HG03442 (cell line): ENCODE measurements around the gene FOSB.
"Not testable (repeated sequence)": the region's sequence is repeated elsewhere in the genome, so short reads cannot be mapped to it uniquely, and the experiment has no call there.

Experiments used
- ATAC-seq: cut with Tn5 transposase; IDR thresholded peaks from one replicate; pipeline ENCODE4 v1.9.1; 2021; ENCODE audit warnings: mild to moderate bottlenecking, moderate library complexity; ENCODE audit not compliant: unreplicated experiment

The FOSB gene

DNA sequence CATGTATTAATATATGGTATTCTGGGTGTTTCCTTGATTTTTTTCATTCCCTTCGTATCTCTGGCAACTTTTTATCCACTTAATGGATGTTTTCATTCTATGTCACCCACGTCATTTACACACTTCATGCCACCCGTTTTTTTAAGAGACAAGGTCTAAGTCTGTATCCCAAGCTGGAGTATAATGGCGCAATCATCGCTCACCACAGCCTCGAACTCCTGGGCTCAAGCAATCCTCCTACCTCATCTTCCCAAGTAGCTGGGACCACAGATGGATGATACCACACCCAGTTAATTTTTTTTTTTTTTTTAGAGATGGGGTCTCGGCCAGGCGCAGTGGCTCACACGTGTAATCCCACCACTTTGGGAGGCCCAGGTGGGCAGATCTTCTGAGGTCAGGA lies 36.1 kb downstream of the FOSB start:
- no peak for ATAC-seq

DNA sequence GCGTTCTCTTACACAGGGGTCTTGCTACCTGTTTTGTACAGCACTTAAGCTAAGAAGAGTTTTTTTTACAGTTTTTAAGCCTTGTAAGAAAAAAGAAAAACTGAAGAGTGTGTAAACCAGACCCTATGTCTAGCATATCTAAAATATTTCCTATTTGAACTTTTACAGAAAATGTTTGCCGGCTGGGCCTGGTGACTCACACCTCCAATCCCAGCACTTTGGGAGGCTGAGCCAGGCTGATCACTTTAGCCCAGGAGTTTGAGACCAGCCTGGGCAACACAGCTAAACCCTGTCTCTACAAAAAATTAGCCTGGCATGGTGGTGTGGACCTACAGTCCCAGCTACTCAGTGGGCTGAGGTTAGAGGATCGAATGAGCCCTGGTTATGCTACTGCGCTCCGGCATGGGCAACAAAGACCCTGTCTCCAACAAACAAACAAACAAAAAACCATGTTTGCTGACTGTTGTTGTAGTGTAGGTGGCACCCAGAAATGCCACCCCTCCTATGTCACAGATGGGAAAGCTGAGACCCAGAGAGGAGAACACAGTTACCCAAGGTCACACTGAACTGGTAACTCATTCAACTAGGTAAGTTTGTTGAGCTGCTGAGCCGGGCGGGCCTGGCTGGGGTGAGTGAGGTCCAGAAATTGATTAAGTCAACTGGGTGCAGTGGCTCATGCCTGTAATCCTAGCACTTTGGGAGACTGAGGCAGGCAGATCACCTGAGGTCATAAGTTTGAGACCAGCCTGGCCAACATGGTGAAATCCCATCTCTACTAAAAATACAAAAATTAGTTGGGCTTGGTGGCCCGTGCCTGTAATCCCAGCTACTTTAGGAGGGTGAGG lies 37.6 kb downstream of the FOSB start:
- no peak for ATAC-seq

DNA sequence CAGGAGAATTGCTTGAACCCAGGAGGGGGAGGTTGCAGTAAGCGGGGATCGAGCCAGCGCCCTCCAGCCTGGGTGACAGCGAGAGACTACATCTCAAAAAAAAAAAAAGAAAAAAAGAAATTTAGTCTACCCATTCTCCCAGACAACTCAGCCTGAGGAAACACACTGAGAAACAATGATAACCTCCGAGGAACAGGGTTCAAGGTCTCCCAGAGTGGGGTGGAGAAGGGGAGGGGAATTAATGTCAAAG lies 38.1 kb downstream of the FOSB start:
- ATAC-seq: no peak

DNA sequence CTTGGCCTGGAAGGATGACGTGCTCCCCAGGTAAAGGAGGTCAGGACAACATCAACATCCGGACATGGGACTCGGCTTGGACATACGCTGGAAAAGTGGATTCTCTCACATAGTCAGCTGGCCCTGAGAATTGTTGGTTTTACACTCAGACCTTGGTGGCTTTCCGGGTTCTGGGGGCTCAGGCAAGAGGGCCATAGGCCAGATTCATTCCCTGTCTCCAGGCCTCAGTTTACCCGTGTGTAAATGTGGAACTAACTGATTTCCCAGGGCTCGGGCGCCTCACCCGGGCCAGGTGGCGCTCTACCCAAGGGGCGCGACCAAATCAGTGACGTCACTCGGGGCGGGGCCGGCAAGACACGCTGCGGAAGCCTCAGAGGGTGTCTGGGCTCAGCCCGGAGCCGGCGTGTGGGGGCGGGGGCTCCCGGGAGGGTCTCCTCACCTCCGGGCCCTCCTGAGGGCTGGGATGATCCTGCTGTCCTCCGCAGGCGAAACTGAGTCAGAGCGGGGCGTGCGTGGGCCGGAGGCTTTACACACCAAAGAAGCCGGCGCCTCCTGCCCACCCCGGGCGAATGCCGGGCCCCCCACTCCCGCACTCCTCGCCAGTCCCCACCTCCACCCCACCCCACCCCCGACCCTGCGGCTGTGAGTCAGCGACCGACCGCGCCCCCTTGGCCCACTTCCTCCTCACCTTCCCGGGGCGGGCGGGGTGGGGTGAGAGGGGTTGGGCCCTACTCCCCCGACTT lies 38.6 kb downstream of the FOSB start:
- peak; percentile 51 for ATAC-seq

DNA sequence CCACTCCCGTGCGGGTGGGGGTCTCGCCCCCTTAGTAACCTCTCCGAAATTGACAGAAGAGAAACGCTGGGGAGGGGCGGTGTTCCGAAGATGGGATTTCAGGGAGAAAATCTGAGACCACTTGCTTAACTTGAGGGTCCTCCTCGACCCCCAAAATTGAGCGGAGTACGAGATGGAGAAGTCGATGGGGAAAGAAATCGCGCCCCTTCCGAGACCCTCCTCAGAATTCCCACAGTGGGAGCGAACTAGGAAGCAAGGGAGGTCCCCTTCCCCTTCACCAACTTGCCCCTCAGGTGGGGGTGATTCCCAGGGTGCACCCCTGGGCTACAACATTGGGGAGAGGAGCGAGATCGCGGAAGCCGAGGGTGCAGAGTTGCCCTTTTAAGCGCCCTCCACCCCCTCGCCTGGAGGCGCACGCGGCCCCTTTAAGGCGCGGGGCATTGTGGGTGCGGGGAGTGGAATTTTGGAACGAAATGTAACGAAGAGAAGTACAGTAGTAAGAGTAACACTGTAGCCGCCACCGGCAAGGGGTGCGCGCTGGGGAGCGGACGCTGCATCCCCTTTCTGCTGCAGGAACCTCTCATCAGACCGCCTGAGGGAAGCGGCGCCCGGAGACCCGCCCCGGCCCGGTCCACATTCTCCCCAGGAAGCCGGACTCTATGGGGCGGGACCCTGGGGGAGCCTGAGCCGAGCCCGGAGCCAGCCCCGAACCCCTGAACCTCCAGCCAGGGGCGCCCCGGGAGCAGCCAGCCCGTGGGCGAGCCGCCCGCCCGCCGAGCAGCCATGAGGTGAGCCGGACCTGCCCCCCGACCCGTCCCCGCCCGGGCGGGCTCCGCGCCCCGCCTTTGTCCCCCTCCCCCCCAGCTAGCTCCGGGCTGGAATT lies 39.4 kb downstream of the FOSB start, which contains the start of gene VASP:
Gene VASP, plus strand, starts transcription at position 491 of the 883 bp plus-strand sequence. Its CDS starts 293 bp downstream, at position 784.
- ATAC-seq: peak; percentile 40

DNA sequence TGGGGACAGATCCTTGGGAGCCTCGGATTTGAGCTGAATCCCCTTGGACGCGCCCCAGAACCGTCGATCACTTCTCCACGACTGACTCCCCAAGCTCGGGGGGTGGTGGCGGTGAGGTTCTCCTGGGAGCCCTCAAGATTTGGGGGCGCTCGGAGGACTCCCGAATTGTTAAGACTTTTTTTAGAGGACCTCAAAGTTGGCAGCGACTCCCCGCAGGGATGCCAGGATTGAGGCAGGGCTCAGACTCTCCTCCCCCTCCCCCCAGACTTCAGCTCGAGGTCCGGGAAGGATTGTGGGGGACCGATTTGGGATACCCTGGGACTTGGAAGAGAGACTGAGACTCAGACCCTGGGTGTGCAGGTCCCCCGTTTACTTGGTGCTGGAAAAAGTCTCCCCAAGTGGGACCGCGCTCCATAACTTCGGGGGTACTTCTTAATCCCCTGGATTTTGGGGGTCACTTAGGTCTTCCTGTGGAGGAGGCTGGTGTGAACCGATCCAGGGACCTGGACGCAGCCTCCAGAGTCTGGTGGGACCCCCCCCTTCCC lies 40.1 kb downstream of the FOSB start:
- no peak for ATAC-seq

DNA sequence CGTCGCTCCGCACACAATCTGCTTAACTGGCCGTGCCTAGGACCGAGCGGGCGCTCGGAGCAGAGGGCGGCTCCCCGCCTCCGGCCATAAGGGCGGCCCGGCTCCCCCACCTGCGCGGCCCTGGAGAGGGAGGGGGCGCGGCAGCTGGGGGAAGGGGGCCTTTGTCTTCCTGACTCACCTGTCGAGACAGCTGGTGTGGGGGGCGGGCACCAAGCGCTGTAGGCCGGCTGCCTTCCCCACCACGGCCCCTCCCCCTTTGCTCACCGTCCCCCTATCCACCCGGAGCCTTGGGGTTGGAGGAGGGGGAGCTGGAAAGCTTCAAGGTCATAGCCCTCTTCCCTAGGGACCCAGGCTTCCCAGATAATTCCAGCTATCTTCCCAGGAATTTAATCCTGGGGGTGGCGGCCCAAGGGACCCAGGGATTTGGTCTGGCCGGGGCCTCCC lies 40.6 kb downstream of the FOSB start:
- no peak for ATAC-seq

DNA sequence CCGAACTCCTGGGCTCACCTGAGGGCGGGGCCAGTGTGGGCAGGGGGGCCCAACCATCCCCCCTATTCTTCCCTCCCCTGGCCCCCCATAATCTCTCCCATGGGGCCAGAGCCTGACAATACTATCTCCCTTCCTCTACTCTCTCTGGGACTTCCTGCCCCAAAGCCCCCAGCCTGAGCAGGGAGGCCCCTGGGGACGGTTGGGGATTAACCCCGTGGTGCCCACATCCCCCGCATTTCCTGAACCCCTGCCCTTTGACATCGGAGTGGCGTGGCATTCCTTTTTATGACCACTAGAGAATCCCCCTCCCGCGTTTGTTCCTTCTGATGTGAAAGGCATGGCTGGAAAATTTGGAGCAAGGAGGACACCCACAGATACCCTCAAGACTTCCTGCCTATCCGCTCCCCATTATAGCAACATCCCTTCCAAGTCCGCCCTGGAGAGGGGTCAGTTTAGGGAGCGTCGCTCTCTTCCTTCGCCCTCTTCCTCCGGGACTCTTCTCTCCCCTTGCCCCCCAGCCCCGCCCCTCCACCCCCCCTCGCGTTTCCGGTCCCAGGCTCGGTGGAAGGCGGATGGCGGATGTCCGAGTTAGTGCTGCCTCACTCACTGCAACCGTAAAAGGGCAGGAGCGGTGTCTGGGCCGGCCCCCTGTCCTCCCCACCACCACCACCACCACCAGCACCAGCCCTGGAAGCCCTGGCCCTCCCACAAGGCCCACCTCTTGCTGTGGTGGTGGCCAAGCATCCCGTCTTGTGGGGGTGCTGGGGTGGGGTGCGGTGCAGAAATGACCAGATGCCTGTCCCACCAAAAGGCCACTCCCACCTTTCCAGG lies 41.3 kb downstream of the FOSB start:
- ATAC-seq: no peak

DNA sequence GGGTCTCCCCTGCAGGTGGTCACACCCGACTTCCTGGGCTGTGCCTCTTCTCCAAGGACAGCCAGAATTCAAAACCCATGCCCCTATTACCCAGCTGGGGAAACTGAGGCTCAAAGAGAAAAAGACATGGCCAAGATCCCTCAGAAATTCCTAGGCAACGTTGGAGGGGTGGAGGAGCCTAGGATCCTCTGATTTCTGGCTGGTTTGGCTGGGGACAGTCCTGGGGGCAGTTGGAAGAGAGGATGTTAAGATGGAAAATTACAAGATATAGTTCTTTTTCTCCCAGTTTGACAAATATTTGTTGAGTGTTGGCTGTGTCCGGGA lies 41.9 kb downstream of the FOSB start:
- ATAC-seq: no peak

DNA sequence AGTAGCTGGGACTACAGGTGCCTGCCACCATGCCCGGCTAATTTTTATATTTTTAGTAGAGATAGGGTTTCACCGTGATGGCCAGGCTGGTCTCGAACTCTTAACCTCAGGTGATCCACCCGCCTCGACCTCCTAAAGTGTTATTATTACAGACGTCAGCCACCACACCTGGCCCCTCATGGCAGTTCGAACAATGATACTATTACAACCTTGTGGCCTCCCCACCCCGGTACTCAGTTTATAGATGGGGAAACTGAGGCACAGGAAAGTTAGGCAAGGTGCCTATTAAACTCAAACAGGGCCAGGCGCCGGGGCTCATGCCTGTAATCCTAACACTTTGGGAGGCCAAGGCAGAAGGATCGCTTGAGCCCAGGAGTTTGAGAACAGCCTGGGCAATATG lies 42.6 kb downstream of the FOSB start:
- not testable (repeated sequence) for ATAC-seq

DNA sequence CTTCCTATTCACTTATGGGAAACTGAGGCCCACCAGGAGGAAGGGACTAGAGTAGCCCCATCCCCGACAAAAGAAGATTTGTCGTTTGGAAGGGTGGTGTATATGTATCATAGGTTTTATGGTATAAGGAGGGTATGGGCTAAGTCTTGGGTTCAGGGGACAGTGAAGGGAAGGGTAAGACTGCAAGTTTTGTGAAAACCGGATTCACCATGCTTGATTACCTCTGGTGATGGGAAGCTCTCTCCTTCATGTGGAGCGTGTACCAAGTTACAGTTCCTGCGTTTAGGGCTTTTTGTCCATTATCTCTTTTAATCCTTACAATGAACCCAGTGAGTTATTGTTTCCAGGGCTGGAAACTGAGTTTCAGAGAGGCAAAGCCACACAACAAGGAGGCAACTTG lies 43.3 kb downstream of the FOSB start:
- no peak for ATAC-seq

DNA sequence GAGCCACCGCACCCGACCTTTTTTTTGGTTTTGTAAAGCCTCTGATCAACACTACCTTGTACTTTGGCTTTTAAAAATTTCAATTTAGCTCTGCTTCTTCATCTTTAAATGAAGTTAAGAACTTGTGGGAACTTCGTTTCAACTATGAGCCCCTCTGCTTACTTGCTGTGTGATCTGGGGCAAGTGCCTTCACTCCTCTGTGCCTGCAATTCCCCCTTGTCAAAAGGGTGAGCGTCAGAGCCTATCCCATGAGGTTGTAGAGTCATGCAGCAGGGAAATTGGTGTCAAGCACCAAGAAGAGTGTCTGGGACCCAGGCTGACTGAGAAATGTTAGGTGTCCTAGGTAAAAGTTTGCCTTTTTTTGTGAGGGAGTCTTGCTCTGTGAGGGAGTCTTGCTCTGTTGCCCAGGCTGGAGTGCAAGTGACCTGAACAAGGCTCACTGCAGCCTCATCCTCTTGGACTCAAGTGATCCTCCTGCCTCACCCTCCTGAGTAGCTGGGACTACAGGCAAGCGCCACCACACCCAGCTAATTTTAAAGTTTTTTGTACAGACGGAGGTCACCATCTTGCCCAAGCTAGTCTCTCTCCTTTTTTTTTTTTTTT lies 45.2 kb downstream of the FOSB start:
- no peak for ATAC-seq

DNA sequence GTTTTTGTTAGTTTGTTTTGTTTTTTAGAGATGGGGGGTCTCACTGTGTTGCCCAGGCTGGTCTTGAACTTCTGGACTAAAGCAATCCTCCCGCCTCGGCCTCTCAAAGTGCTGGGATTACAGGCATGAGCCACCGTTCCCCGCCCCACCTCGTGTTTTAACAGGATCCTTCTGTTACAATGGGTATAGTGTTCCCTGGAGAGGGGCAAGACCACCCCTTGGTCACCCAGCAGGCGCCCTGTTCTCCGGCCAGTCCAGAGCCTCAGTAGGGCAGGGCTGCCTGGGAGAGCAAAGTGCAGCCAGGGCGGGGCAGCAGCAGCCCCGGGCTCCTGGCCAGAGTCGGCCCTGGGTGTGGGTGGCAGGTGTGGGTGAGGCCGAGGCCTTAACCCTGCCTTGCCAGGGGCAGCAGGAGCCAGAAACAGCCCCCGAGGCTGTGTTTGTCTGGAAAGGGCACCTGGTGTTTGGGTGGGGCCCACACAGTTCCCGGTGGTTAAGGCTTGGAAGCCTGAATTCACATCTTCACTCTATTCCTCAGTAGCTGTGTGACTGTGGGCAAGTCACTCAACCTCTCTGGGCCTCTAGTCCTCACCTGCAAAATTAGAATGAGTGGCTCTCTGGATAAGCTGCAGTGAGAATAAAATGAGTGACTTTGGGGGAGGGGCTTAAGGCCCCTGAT lies 46.7 kb downstream of the FOSB start:
- no peak for ATAC-seq

DNA sequence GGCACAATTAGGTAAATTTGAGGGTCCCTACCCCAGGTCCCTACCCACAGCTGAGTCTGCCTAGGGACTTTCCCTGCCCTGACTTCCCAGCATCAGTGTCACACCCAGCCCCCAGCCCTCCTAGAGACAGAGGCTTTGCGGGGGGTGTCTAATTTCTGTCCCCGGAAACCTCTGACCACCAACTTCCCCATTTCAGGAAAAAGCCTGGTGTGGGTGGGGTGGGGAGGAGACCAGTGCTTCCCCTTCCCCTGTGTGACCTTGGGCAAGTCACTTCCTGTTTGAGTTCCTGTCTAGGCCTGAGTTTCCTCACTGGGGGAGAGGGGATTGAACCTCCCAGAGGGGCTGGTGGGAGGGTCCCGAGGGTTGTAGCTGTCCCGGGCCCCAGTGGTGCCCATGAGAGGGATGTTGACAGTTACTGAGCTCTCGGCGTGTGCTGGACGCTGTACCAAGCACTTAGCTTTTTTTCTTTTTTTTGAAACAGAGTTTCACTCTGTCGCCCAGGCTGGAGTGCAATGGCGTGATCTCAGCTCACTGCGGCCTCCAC lies 47.4 kb downstream of the FOSB start:
- ATAC-seq: no peak

DNA sequence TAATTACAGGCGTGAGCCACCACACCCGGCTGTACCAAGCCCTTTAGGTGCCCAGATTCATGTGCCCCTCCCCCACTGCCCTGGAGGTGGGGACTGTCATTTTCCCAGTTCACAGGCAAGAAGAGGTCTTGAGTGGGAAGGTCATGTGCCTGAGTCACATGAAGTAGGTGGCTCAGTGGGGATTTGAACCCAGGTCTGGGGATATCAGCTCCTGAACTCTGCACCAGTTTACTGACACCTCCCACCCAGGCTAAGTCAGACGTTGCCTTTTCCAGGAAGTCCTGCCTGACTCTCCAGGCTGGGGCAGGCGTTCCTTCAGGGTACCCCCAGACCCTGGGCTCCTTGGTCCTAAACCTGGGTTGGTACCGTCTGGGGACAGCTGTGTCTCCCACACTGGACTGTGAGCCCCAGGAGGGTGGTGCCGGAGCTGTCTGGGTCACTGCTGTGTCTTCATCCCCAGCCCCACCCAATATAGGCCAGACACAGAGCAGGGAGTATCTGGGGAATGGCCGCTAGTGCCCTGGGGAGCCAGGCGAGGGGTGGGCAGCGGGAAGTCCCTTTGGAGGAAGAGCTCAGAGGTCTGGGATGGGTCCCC lies 48.1 kb downstream of the FOSB start:
- no peak for ATAC-seq

DNA sequence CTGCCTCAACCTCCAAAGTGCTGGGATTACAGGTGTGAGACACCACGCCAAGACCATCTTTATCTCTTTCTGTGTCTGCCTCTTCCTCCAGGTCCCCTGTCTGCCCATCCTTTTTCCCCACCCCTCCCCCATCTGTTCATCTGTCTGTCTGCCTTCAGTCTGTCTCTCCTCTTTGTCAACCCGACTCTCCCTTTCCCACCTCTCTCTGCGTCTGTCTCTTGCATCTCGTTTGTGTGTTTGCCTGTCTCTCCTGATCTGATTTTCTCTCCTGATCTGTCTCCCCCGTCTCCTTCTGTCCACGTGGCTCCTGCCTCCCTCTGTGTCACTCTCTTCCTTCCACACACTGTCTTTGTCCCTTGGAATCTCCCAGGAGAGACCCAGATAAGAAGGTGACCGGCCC lies 49.4 kb downstream of the FOSB start:
- no peak for ATAC-seq

DNA sequence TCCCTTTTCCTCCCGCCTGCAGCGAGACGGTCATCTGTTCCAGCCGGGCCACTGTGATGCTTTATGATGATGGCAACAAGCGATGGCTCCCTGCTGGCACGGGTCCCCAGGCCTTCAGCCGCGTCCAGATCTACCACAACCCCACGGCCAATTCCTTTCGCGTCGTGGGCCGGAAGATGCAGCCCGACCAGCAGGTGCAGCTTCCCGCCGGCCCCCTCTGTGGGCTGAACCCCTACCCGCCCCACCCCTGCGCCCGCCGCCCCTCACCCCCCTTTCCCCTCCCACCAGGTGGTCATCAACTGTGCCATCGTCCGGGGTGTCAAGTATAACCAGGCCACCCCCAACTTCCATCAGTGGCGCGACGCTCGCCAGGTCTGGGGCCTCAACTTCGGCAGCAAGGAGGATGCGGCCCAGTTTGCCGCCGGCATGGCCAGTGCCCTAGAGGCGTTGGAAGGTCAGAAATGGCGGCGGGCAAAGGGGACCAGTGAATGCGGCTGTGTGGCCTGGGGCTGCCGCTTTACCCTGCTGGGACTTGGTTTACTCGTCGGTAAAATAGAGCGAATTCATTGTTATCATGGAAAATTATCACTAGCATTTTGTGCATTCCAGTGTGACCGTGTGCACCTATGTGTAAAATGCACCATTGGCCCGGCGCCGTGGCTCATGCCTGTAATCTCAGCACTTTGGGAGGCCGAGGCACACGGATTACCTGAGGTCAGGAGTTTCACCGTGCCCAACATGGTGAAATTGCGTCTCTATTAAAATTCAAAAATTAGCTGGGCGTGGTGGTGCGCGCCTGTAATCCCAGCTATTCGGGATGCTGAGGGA lies 50.1 kb downstream of the FOSB start:
- no peak for ATAC-seq

DNA sequence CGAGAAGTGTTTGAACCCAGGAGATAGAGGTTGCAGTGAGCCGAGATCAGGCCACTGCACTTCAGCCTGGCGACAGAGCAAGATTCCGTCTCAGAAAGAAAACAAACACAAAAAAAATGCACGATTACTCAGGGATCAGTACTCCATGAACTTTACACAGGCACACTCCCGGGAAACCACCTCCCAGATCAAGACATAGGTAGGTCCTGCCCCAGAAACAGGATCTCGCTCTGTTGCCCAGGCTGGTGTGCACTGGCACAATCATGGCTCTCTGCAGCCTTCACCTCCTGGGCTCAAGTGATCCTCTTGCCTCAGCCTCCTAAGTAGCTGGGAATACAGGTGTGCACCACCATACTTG lies 50.7 kb downstream of the FOSB start:
- no peak for ATAC-seq
